ENCODE measurements around the gene MYO15B.

- TF ChIP-seq CTCF (IDR thresholded peaks at IDR 0.05), result no peak
- no peak for TF ChIP-seq POLR2A (IDR thresholded peaks at IDR 0.05)
Observed at GRCh38 chr17:75665981-75666380, 78.4 kb downstream of the MYO15B start.
